GM19463 (cell line): ENCODE data around the gene MGRN1.

ENCODE experiments used
- ATAC-seq: cut with Tn5 transposase; IDR thresholded peaks from one replicate; pipeline ENCODE4 v1.9.1; 2021; ENCODE audit warnings: mild to moderate bottlenecking, moderate library complexity; ENCODE audit not compliant: unreplicated experiment

Gene MGRN1

GRCh38 chr16:4603624-4604170, 20.9 kb upstream of the MGRN1 start:
- no peak for ATAC-seq

DNA sequence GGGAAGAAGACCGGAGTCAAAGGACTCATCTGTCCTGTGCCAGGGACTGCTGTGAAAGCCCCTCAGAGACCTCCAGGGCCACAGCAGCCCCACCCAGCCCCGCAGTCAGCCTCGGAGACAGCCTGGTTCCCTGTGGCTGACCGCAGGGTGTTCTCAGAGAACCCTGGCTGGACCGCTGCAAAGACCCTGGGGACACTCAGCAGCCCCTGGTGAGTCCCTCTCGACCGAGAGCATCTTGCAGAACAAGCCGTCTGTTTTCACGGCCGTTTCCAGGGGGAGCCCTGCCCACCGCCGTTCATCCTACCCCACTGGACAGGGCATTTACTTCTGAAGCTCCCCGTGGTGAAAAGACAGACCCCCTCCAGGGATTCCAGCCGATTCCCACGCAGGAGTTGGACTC, 20.2 kb upstream of the MGRN1 start:
- ATAC-seq, result no peak

DNA sequence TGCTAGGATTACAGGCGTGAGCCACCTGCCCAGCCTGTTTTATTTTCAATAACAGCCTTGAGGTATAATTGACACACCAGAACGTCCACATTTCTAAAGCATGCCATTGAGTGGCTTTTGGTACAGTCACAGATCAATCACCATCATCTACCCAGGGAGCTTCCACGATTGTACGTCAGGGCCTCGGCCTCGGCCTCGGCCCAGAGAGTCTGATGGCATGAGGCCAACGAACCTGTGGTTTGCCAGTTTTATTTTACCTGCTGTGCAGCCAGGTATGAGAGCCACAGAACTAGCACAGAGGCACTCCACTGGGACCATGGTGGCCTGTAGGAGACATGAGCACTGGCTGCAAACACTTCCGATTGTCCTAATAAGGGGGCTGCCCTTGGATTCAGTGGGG, 18.3 kb upstream of the MGRN1 start:
- ATAC-seq, result no peak

DNA sequence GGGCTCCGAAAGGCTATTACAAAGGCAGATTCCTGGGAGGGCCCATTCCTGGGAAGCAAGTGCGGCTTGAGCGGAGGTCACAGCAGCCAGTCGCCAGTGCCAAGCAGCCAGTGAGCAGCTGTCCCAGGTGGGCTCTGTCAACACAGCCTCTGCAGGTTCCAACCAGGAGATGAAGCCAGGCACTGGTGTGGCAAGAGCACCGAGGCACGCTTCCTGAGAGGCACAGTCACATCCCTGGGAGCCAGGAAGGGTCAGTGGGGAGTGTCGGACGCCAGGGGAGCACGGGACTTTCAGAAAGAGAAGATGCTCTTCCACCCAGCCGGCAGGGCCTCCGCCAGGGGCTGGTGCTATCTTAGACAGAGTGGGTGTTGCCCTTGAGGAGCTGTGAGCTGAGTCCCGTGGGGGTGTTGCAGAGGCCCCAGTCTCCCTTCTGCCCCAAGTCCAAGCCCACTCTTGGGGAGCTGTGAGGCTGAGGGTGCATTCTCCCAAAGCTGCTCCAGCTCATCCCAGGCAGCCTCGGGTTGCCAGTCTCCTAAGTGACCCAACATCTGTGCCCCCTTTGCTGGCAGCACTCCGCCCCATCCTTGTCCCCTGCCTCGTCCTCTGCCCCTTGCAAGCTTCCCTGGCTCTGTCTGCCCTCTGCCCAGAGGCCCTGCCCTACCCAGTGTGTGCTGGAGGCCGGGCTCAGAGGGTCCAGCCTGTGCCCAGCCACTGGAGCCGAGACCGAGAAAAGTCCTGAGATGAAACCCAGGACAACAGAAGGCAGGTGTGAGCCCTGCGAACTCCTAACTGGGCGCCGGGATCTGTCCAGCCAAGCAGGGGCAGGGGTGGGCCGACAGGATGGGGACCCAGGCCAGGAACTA, 16.6 kb upstream of the MGRN1 start:
- no peak for ATAC-seq

GRCh38 chr16:4608704-4608980, 16.0 kb upstream of the MGRN1 start:
- ATAC-seq, result no peak

GRCh38 chr16:4609200-4610010, 15.2 kb upstream of the MGRN1 start:
- no peak for ATAC-seq

- no peak for ATAC-seq
Measured at GRCh38 chr16:4610011-4611005, 14.3 kb upstream of the MGRN1 start.

DNA sequence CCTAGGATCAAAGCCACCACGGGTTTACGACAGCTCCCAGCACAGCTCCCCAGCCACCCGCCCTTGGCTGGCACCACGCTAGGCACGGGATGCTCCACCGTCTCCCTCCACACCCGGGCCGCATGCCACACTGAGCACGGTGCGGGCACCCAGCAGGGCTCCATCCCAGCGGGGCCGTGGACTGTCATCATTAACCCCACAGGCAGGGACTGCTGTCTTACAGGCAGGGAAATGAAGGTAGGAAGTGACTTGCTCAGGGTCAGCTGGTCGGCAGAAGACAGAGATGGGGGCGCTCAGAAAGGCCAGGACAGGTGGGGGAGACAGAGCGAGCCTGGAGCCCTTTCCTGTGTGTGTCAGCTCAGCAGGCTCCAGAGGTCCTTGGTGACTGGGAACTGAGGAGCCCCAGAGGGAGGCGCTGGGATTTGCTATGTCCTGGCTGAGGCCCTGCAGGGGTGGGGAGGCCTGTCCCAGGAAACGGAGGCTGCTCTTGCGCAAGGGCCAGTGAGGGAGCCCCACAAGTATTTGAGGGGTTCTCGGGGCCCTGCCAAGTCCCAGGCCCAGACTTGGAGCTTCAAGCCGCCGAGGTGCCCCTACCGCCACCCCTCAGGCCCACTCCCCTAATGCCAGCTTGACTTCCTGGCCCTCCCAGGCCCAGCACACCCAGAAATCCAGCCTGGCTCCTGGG, 13.1 kb upstream of the MGRN1 start:
- ATAC-seq, result no peak

- no peak for ATAC-seq
Measured at GRCh38 chr16:4612474-4612931, 12.1 kb upstream of the MGRN1 start.

GRCh38 chr16:4612977-4613635, 11.5 kb upstream of the MGRN1 start:
- no peak for ATAC-seq

DNA sequence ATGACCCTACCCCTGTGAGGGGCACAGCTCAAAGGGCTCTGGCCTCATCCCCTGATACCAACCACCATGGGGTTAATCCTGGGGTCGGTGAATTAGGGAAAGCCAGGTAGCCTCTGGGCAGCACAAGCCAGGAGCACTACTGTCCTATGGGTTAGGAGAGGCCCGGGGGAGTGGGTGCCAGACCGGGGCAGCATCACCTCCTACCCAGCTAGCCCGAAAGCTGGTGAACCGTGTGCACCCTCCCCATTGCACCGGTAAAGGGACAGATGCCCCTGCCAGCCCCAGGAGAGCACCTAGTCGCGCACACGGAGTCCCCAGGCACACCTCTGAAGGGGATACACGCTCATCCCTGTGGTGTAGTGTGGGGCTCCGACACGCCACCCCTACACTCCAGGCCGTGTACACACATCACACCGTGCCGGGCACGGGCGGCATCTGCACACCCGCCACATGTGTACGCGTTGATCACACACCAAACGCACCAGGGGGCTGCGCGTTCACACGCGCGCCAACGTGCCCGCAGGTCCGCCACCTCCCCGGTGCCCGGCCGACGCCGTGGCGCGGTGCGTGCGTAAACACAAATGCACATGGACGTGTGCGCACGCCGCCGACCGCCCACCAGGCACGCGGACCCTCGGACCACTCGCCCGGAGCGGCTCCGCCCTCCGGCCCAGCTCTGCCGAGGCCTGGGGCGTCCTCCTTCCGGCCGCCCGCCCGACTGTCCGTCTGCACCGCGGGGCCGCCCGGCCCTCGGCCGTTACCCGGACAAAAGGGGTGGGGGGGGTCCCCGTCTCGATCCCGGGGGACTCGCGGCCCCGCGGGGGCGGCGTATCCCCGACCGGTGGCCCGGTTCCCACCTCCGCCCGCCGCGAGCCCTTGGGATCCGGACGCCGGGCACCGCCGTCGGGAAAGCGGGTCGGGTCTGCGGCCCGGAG, 10.7 kb upstream of the MGRN1 start:
- ATAC-seq, result no peak

- ATAC-seq, result peak; percentile 52
Measured at GRCh38 chr16:4614571-4615383, 9.8 kb upstream of the MGRN1 start, which contains the start of gene UBALD1. TSS of gene UBALD1 (minus strand) at chr16:4614888. CDS start at chr16:4614797, 91 bp downstream.

- no peak for ATAC-seq
Measured at GRCh38 chr16:4615384-4616046, 9.1 kb upstream of the MGRN1 start.

GRCh38 chr16:4616047-4616811, 8.4 kb upstream of the MGRN1 start:
- peak; percentile 81 for ATAC-seq

DNA sequence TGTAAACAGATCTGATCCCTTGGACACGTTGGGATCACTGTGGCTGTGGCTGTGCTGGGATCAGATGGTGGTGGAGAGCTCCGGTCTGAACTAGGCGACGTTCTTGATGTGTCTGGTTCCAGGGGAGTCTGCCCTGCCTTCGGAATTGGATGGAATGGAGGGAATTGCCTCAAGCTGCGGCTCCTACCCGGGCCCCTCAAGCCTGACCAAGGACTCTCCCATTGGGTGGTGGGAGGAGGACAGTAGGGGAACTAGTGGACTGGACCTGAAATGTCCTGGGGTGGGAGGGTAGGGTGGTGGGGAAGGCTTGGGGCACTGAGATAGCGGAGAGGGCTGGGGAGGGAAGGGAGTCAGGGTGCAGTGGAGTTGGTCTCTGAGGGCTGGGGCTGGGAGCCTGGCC, 6.7 kb upstream of the MGRN1 start:
- ATAC-seq, result no peak
